Glomerular visceral epithelial cell (primary cell): ENCODE results near the gene HEYL.

Source experiments
- DNase-seq: peaks from one replicate; pipeline ENCODE4 v3.0.0-alpha.2; 2016; ENCODE audit errors: extremely low spot score

HEYL gene

DNA sequence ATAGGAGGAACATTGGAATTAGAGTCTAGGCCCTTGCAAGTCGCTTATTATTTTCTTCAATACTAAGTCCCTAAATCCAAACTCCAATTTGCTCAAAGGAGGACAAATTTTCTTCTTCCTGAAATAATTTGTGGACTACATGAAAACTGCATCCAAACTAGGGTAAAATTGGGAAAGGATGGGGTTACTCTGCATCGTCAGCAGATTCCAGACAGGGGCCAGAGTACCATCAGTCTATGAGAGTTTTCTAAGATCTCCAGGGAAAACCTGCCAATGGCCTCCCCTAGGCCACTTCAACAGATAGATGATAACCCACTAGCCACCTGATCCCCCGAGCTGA, 508 bp downstream of the HEYL start:
- DNase-seq = no peak

DNA sequence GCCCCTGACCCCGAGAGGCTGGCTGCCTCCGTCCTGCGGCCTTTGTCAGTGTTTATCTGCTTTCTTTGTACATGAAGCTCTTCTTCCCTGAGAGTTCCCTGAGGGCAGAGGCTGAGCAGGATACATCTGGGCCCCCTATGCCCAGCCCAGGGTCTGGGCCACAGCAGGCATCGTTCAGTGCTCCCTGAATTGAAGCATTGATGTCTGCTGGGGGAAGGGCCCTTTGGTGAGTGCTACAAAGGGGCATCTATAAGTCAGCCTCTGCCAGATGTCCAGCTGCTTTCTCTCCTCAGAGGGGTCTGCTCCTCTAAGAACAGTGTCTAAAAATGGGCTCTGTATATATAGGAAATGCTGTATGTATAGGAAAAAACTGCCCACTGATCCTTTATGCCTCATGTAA, 2.1 kb downstream of the HEYL start:
- no peak for DNase-seq

- no peak for DNase-seq
Observed at GRCh38 chr1:39635871-39636210, 3.6 kb downstream of the HEYL start.

GRCh38 chr1:39635205-39635870, 4.1 kb downstream of the HEYL start:
- DNase-seq = no peak

DNA sequence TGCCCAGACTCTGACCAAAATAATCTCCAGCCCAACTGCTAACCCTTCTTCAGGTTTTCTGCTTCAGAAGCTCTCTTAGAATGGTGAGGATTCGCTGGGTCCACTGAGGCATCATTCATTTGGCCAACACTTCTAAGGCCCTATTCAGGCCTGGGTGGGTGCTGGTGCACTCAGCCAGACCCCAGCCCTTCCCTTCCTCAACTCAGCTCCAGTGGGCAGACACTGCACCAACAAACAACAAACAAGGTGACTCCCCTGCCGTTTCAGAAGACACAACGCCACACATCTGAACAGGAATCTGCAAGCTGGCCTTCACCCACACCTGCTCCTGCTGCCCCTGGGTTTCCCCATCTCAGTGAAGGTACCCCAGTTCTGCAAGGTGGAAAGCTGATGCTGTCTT, 6.0 kb downstream of the HEYL start:
- no peak for DNase-seq

- DNase-seq = peak; percentile 17
Observed at GRCh38 chr1:39632682-39633417, 6.6 kb downstream of the HEYL start.

DNA sequence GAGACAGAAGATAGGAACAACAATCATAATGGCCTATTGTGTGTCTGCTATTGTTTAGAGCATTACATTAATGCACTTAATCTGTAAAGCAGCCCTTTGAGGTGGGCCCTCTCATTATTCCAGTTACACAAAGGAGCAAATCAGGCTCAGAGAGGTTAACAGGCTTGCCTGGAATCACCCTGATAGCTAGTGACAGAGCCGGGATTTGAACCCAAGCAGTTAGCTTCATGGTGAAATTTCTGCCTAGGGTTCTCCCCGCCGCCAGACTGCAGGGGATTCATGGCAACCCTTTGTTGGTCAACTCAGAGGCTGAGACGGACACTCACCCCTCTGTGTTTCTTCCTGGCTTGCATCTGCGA, 7.1 kb downstream of the HEYL start:
- no peak for DNase-seq

- no peak for DNase-seq
Observed at GRCh38 chr1:39631361-39632322, 7.8 kb downstream of the HEYL start.

DNA sequence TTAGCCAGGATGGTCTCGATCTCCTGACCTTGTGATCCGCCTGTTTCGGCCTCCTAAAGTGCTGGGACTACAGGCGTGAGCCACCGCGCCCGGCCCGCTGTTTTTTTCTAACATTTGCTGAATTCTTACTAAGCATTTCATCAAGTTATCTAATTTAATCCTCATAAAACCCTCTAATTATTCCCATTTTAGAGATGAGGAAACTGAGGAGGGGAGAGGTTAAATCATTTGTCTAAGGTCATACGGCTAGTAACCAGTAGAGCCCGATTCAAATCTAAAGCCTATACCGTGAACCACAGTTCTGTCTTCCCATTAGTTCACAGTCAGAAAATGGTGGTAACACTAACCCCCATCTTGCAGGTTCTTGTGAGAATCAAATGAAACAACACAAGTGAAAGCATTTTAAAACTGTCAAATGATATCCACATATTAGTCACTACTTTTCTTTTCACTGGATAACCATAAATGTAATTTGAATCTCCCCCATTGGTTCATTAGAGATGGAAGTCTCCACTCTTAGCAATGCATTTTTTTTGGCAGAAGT, 10.6 kb downstream of the HEYL start:
- DNase-seq = no peak

GRCh38 chr1:39626646-39627045, 12.8 kb downstream of the HEYL start:
- DNase-seq = no peak

GRCh38 chr1:39625462-39626273, 13.8 kb downstream of the HEYL start:
- DNase-seq = no peak

- no peak for DNase-seq
Observed at GRCh38 chr1:39625009-39625408, 14.4 kb downstream of the HEYL start.

- no peak for DNase-seq
Observed at GRCh38 chr1:39623053-39623452, 16.4 kb downstream of the HEYL start.

GRCh38 chr1:39622427-39622826, 17.0 kb downstream of the HEYL start:
- no peak for DNase-seq

- DNase-seq = no peak
Observed at GRCh38 chr1:39620659-39621165, 18.7 kb downstream of the HEYL start.

DNA sequence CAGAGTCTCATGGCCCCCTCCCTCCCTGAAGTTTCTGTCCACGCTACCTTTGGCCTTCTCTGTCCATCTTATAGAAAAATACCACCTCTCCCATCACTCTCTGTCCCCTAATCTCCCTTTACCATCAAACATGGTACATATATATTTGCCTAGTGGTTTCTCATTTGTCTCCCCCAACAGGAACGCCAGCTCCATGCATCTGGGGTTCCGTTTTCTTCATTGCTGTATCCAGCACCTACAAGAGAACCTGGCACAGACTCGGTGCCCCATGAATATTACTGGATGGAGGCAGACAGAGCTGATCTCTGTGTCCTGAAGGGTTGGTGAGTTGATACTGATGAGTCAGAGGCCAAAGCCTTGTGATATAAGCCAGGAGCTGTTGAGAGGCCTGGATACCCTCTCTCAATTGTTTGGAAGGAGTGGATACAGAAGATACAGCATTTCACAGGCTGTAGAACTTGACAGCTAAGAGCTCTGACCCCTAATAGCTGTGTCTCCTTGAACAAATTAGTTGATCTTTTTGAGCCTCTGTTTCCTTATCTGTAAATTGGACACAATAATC, 21.9 kb downstream of the HEYL start:
- no peak for DNase-seq

- DNase-seq = no peak
Observed at GRCh38 chr1:39615086-39615673, 24.3 kb downstream of the HEYL start.

DNA sequence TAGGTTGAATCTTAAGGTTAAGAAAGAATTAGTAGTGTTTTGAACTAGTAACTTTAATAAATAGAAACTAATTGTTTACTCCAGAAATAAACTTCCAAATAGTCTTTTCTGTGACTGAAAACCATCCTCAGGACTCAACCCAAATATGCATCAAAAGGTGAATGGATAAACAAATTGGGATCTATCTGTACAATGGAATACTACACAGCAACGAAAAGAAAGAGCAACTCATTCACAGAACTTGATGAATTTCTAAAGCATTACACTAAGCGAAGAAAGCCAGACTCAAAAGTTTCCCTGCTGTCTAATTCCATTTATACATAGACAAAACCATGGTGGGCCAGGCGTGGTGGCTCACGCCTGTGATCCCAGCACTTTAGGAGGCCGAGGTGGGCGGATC, 25.0 kb downstream of the HEYL start:
- DNase-seq = no peak

GRCh38 chr1:39613250-39613649, 26.2 kb downstream of the HEYL start:
- no peak for DNase-seq

DNA sequence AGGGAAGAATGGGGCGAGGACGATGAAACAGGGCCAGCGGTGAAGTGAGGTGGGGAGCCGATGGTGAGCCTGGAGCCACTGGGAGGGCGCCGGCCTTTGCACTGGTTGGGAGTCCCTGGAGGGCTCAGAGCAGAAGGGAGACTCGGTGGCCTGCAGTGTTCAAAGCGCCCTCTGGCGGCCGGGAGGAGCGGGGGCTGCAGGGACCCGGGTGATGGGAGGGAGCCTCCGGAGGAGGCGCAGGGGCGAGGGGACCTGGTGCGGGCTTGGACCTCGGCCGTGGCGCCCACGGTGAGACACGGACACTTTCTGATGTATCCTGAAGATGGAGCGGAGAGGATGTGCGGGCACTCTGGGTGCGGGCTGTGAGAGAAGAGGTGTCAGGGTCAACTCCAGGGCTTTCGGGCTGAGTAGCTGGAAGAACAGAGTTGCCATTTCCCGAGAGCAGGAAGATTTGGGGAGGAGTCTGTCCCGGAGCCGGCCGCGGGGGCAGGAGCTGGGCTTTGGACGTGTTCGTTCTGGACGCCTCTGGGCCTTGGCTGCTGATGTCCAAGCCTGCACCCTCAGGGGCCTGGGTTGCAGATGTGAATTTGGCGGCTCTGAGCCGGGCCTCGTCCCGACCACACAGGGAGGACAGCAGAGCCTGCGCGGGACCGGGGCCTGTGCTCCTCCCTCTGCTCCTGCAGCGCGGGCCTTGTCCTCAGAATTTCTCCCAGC, 29.7 kb downstream of the HEYL start:
- DNase-seq = peak; percentile 54
